HCT116 (cell line): ENCODE measurements around the gene PTDSS2. TPM values are rescaled to one million over a fixed set of nuclear protein-coding genes. Genes with fewer than 3 reads are reported as not detected.

Experiments used
- ATAC-seq: fragments of 200-7000 bp; cut with Tn5 transposase; 2 replicates; pipeline ENCODE4 v1.9.1; 2020; ENCODE audit warnings: mild to moderate bottlenecking, moderate library complexity
- BruUV-seq: library from RNA; stranded (reverse); fragments of 400-500 nt; replicated peaks from 2 replicates; lab custom pipeline; 2021; lab: Mats Ljungman, UMichigan
- CTCF ChIA-PET: fragments of 300-600 bp; sonication (Branson Sonifier 250); formaldehyde crosslinking; loops from one replicate; lab custom pipeline; 2021; ENCODE audit warnings: antibody characterized with exemption; lab: Charles Lee
- POLR2A ChIA-PET: fragments of 300-600, 350-600 bp; sonication (Branson Sonifier 250); formaldehyde crosslinking; loops from one replicate; lab custom pipeline; 2021; ENCODE audit warnings: antibody characterized with exemption; lab: Charles Lee
- RAD21 ChIA-PET, 2 experiments: fragments of 300-600 bp; sonication (Branson Sonifier 250); formaldehyde crosslinking; loops; one replicate each; lab custom pipeline; 2023; ENCODE audit warnings: low total read pairs in 2 of 2; ENCODE audit not compliant: uncharacterized antibody in 2 of 2, unreplicated experiment in 2 of 2, low non-redundant PET in 1 of 2; lab: Charles Lee
- DNase-seq: peaks from one replicate; pipeline ENCODE4 v3.0.0-alpha.2; 2010; ENCODE audit warnings: low read depth, low spot score
- H2AFZ ChIP-seq: fragments of 200-600 bp; shearing (Covaris generic), sonication (generic); 2 replicates; pipeline ENCODE4 v1.6.1; 2017; ENCODE audit warnings: low read depth, mixed run types, mixed read lengths, antibody characterized with exemption, low read length; ENCODE audit not compliant: poor library complexity, severe bottlenecking
- H3K27ac ChIP-seq: 2 replicates; pipeline ENCODE4 v1.5.1; 2012; ENCODE audit warnings: low read depth, low read length
- H3K27me3 ChIP-seq: fragments of 200-600 bp; sonication (generic); 2 replicates; pipeline ENCODE4 v1.6.1; 2016; ENCODE audit warnings: mixed run types, low read length, mixed read lengths; ENCODE audit not compliant: insufficient read depth
- H3K36me3 ChIP-seq, 2 experiments: fragments of 200-500 bp in 1 of 2; fragments of 200-600 bp in 1 of 2; sonication (Bioruptor generic) in 1 of 2; sonication (generic) in 1 of 2; 2 replicates each; pipeline versions ENCODE4 v1.5.1 to v1.6.1; 2014 to 2016; ENCODE audit warnings: low read length in 2 of 2, inconsistent platforms in 1 of 2, mixed read lengths in 1 of 2, mixed run types in 1 of 2; ENCODE audit not compliant: insufficient read depth in 2 of 2, control insufficient read depth in 1 of 2
- H3K4me1 ChIP-seq, 2 experiments: fragments of 200-600 bp in 1 of 2; sonication (generic) in 1 of 2; 2 replicates each; pipeline versions ENCODE4 v1.5.1 to v1.6.1; 2012 to 2017; ENCODE audit warnings: low read length in 2 of 2, inconsistent platforms in 1 of 2, mild to moderate bottlenecking in 1 of 2, mixed read lengths in 1 of 2, mixed run types in 1 of 2, moderate library complexity in 1 of 2; ENCODE audit not compliant: insufficient read depth in 2 of 2, control insufficient read depth in 1 of 2
- H3K4me2 ChIP-seq: fragments of 200-600 bp; sonication (generic); 2 replicates; pipeline ENCODE4 v1.6.1; 2017; ENCODE audit warnings: mixed run types, low read length, mixed read lengths
- H3K4me3 ChIP-seq, 2 experiments: fragments of 200-600 bp in 1 of 2; sonication (generic) in 1 of 2; replicated peaks in 1 of 2; 2 replicates each; pipeline ENCODE4 v1.5.1; 2011 to 2016; ENCODE audit warnings: low read length in 2 of 2, control low read depth in 1 of 2, low read depth in 1 of 2, mild to moderate bottlenecking in 1 of 2, mixed read lengths in 1 of 2, mixed run types in 1 of 2
- H3K79me2 ChIP-seq: fragments of 200-600 bp; sonication (generic); 2 replicates; pipeline ENCODE4 v1.6.1; 2017; ENCODE audit warnings: mild to moderate bottlenecking, mixed run types, low read length, moderate library complexity, mixed read lengths; ENCODE audit not compliant: insufficient read depth
- H3K9ac ChIP-seq: fragments of 200-600 bp; sonication (generic); 2 replicates; pipeline ENCODE4 v1.6.1; 2016; ENCODE audit warnings: low read length, mixed read lengths
- H3K9me2 ChIP-seq: fragments of 200-600 bp; sonication (generic), shearing (Covaris generic); 2 replicates; pipeline ENCODE4 v1.6.1; 2017; ENCODE audit warnings: mixed run types, mild to moderate bottlenecking, moderate library complexity; ENCODE audit not compliant: insufficient read depth
- H3K9me3 ChIP-seq, 2 experiments: fragments of 200-500 bp in 1 of 2; fragments of 200-600 bp in 1 of 2; sonication (Bioruptor generic) in 1 of 2; sonication (generic) in 1 of 2; 2 replicates each; pipeline ENCODE4 v1.6.1; 2014 to 2017; ENCODE audit warnings: low read length in 2 of 2, mixed read lengths in 2 of 2, inconsistent platforms in 1 of 2, low read depth in 1 of 2, mild to moderate bottlenecking in 1 of 2, mixed run types in 1 of 2, moderate library complexity in 1 of 2; ENCODE audit not compliant: control insufficient read depth in 1 of 2, insufficient read depth in 1 of 2
- H4K20me1 ChIP-seq: fragments of 200-600 bp; sonication (generic), shearing (Covaris generic); 2 replicates; pipeline ENCODE4 v1.6.1; 2017; ENCODE audit warnings: mixed run types, mild to moderate bottlenecking, moderate library complexity; ENCODE audit not compliant: insufficient read depth
- CTCF ChIP-seq, 3 experiments: fragments of 200-600 bp in 1 of 3; sonication (generic) in 1 of 3; IDR thresholded peaks in 2 of 3; conservative IDR thresholded peaks in 1 of 3; 2 replicates each; pipeline ENCODE4 v1.5.1; 2012 to 2017; ENCODE audit warnings: low read depth in 2 of 3, low read length in 2 of 3, antibody characterized with exemption in 1 of 3, borderline replicate concordance in 1 of 3, control low read depth in 1 of 3, mild to moderate bottlenecking in 1 of 3, mixed read lengths in 1 of 3, mixed run types in 1 of 3, moderate library complexity in 1 of 3; ENCODE audit not compliant: insufficient read depth in 1 of 3
- POLR2A ChIP-seq: IDR thresholded peaks from 2 replicates; pipeline ENCODE4 v1.7.0; 2011; ENCODE audit warnings: borderline replicate concordance; ENCODE audit not compliant: insufficient read depth, insufficient read length; ENCODE audit errors: extremely low read depth
- POLR2AphosphoS5 ChIP-seq: IDR thresholded peaks from 2 replicates; pipeline ENCODE4 v1.6.1; 2011; ENCODE audit warnings: mild to moderate bottlenecking, low read depth, low read length, moderate library complexity
- RAD21 ChIP-seq: IDR thresholded peaks from 2 replicates; pipeline ENCODE4 v1.6.1; 2012; ENCODE audit warnings: low read depth, mild to moderate bottlenecking
- TCF7L2 ChIP-seq: IDR thresholded peaks from 2 replicates; pipeline ENCODE4 v1.7.0; 2011; ENCODE audit warnings: borderline replicate concordance, inconsistent platforms; ENCODE audit not compliant: insufficient read depth, insufficient read length; ENCODE audit errors: extremely low read depth
- ZBTB33 ChIP-seq: IDR thresholded peaks from 2 replicates; pipeline ENCODE4 v1.6.1; 2011; ENCODE audit warnings: mild to moderate bottlenecking, low read length, moderate library complexity; ENCODE audit not compliant: insufficient replicate concordance; ENCODE audit errors: extremely low read depth
- ZNF274 ChIP-seq: fragments of 200-500 bp; sonication (Bioruptor generic); IDR thresholded peaks from 2 replicates; pipeline ENCODE4 v1.6.1; 2014; ENCODE audit warnings: mild to moderate bottlenecking, low read depth, low read length, inconsistent platforms
- intact Hi-C: fragments of 100-400 bp; cut with micrococcal nuclease; formaldehyde crosslinking; loops from 2 replicates; pipeline ENCODE4 v1.10.0; 2022
- total RNA-seq: library from RNA; stranded (reverse); gene quantifications from one replicate; pipeline ENCODE4 v1.2.1, GENCODE V29; 2021; ENCODE audit not compliant: unreplicated experiment

Gene PTDSS2
- total RNA-seq, 1 experiment from 2014 or later: 40.1 TPM

DNA sequence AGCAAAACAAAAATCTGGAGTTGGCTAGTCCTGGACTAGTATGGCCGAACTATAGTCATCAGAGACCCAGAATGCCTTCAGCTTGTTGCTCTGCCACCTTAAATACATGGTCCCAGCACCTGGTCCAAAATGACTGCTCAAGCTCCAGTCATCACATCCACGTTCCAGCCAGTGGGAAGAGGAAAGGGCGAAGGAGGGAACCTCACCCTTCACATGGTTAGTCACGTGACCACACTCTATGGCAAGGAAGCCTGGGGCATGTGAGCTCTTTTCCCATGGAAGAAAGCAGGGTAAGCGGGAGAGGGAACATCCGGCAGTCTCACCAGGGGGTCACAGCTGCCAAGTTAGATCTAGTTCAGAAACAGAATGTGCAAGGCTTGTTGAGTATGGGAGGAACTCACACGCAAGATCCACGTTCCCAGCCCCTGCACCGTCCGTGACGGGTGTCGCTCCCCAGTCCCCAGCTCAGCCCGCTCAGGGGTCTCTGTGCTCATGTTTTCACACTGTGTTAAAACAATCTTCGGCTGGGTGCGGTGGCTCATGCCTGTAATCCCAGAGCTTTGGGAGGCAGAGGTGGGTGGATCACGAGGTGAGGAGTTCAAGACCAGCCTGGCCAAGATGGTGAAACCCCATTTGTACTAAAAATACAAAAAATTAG lies 6.4 kb upstream of the PTDSS2 start:
- Histone ChIP-seq H3K9ac (no peak overlapping the region), H2AFZ (no peak overlapping the region), H3K9me3 (no peaks in the 10 kb centered on the region), H3K36me3 (no peaks in the 10 kb centered on the region), H3K27me3 (no peaks in the 10 kb centered on the region), H3K9me2 (no peaks in the 10 kb centered on the region), H3K4me1 (peaks cover 18 to 41% of the 10 kb centered on the region in 2 experiments), H3K79me2 (peaks cover 11% of the 10 kb centered on the region; the same call in 1 of the 2 replicates), H3K4me3 (no peak overlapping the region), H4K20me1 (no peaks in the 10 kb centered on the region), H3K4me2 (no peak overlapping the region), H3K27ac (no peak overlapping the region)
- TF ChIP-seq POLR2AphosphoS5 (no peak), TCF7L2 (no peak), RAD21 (no peak), ZBTB33 (no peak), CTCF (IDR thresholded peaks at IDR 0.05 in 2 of 3, conservative IDR thresholded peaks at IDR 0.05 in 1 of 3; ENCODE audit: borderline replicate concordance in 1 of 3, insufficient read depth in 1 of 3, low read depth in 2 of 3, low read length in 2 of 3) (no peak), POLR2A (no peak), ZNF274 (no peak)
- BruUV-seq: no TSS peak
- intact Hi-C loops: no loop called here
- ChIA-PET POLR2A (interaction anchor here (1.8 kb wide), 1 partner anchor 37 kb away, joined by 4 read pairs; no protein-coding TSS in a partner anchor), CTCF (interaction anchor here (0.8 kb wide), 1 partner anchor 37 kb away, joined by 4 read pairs; no protein-coding TSS in a partner anchor), RAD21 (no interaction called here)
- DNase-seq (no peak), ATAC-seq (no peak)
